ENCODE measurements around the gene CRADD. TPM values are rescaled to one million over a fixed set of nuclear protein-coding genes. Genes with fewer than 3 reads are reported as not detected.
"Not testable (repeated sequence)": the region's sequence is repeated elsewhere in the genome, so short reads cannot be mapped to it uniquely, and the experiment has no call there.

Gene CRADD
- total and polyA plus RNA-seq, 4 donors = 16.9 to 33.4 (median 20.0) TPM

DNA sequence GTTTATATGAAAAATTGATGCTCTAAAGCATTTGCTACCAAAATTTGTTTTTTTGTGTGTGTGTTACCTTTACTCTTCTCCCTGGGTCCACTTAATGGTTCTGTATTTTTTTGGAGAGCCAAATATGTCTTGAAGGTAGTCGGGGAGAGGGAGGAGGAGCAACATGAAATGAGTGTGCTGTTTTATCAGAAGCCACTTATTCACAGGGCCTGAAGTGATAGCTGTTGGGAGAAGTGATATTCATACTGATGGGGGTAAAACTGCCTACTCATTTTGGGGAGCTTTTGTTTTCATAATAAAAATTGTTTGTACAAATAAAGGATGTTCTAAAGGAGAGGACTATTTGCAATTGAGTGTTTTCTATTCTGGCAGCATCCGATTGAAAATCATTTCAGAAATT, 29.2 kb downstream of the CRADD start:
- Histone ChIP-seq H3K4me1 (ENCODE audit: control insufficient read depth in 1 of 2, insufficient read depth in 2 of 2, low read length in 2 of 2) (peaks cover 0 to 17% of the 10 kb centered on the region in 2 donors), H3K36me3 (ENCODE audit: control insufficient read depth in 1 of 2, insufficient read depth in 2 of 2, low read length in 1 of 2) (no peaks in the 10 kb centered on the region), H3K4me3 (ENCODE audit: low read length in 2 of 2) (no peak overlapping the region), H3K9me3 (ENCODE audit: control insufficient read depth, low read length) (peaks cover 3% of the 10 kb centered on the region), H3K27ac (ENCODE audit: low read depth in 1 of 2, low read length in 2 of 2) (no peak overlapping the region), H3K27me3 (ENCODE audit: control insufficient read depth in 1 of 2, insufficient read depth in 2 of 2, low read length in 1 of 2) (no peaks in the 10 kb centered on the region)
- intact Hi-C loops (cut with DNase I) = no loop called here
- DNase-seq = no peak
- WGBS, 2 donors = 23 to 40% methylated on average over 2 of the region's 2 CpGs
- no peak for ATAC-seq (ENCODE audit: low FRiP score)

DNA sequence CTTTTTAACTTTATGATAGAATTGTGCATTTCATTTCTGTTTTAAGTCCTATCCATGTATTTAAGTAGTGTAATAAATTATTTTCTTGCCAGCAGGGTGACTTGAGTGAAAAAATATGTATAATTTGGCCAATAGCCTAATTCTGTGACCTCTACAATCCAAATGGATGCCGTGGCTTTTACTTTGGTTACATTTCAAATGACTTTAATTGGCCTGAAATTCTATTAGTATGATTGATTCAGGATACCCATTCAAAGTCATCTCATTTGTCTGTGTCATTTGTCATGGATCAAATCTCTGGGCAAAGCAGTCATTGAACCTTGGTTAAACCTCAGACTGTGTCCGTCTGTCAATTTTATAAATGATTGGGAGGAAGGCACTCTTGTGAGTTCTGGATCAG, 29.6 kb downstream of the CRADD start:
- H3K9me3 ChIP-seq (ENCODE audit: control insufficient read depth, low read length) = peaks cover 3% of the 10 kb centered on the region
- H3K36me3 ChIP-seq (ENCODE audit: control insufficient read depth in 1 of 2, insufficient read depth in 2 of 2, low read length in 1 of 2) = no peaks in the 10 kb centered on the region
- H3K27me3 ChIP-seq (ENCODE audit: control insufficient read depth in 1 of 2, insufficient read depth in 2 of 2, low read length in 1 of 2) = no peaks in the 10 kb centered on the region
- DNase-seq (no peak), ATAC-seq (ENCODE audit: low FRiP score) (no peak)
- peaks cover 0 to 17% of the 10 kb centered on the region in 2 donors for H3K4me1 ChIP-seq (ENCODE audit: control insufficient read depth in 1 of 2, insufficient read depth in 2 of 2, low read length in 2 of 2)
- no peak overlapping the region for H3K4me3 ChIP-seq (ENCODE audit: low read length in 2 of 2)
- peak overlapping the region in 1 of 2 donors; percentile 69 for H3K27ac ChIP-seq (ENCODE audit: low read depth in 1 of 2, low read length in 2 of 2)
- 46 to 47% methylated on average over 2 of the region's 2 CpGs for WGBS, 2 donors
- intact Hi-C loops (cut with DNase I) = no loop called here

DNA sequence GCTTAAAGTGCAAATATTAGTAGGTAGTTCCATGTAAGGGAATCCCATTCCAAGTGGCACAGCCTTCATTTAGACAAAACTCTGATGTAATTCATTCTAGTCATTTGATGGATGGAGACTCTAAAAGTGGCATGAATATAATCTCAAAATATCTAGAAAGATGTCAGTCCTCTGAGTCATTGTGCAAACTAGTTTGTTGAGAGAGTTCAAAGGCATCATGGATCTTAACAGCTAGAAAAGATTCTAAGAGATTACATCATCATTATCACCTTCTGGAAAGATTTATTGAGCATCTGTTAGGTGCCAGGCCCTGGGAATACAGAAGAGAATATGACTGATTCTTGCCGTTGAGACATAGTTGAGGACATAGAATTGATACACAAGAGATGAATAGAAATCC, 30.7 kb downstream of the CRADD start:
- Histone ChIP-seq H3K27me3 (ENCODE audit: control insufficient read depth in 1 of 2, insufficient read depth in 2 of 2, low read length in 1 of 2) (no peaks in the 10 kb centered on the region), H3K36me3 (ENCODE audit: control insufficient read depth in 1 of 2, insufficient read depth in 2 of 2, low read length in 1 of 2) (no peaks in the 10 kb centered on the region), H3K4me3 (ENCODE audit: low read length in 2 of 2) (no peak overlapping the region), H3K27ac (ENCODE audit: low read depth in 1 of 2, low read length in 2 of 2) (no peak overlapping the region), H3K4me1 (ENCODE audit: control insufficient read depth in 1 of 2, insufficient read depth in 2 of 2, low read length in 2 of 2) (peaks cover 0 to 9% of the 10 kb centered on the region in 2 donors), H3K9me3 (ENCODE audit: control insufficient read depth, low read length) (peaks cover 3% of the 10 kb centered on the region)
- intact Hi-C loops (cut with DNase I) = no loop called here
- WGBS, 2 donors = 53 to 72% methylated on average over 1 of the region's 1 CpG
- DNase-seq (no peak), ATAC-seq (ENCODE audit: low FRiP score) (no peak)

DNA sequence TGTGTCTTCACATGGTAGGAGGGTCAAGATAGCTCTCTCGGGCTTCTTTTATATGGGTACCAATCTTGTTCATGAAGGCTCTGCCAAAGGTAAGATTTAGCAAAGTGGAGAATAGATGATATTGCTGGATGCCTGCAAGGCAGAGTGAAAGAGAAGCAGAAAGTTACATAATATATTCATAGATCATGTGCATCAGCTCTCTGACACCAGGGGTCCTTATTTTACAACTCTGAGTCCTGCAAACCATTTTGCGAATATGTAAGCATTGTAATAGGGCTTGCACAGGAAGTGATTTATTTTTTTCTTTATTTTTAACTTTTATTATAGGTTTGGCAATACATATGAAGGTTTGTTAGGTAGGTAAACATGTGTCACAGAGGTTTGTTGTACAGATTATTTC, 31.8 kb downstream of the CRADD start:
- DNase-seq (no peak), ATAC-seq (ENCODE audit: low FRiP score) (no peak)
- Histone ChIP-seq H3K36me3 (ENCODE audit: control insufficient read depth in 1 of 2, insufficient read depth in 2 of 2, low read length in 1 of 2) (no peaks in the 10 kb centered on the region), H3K4me1 (ENCODE audit: control insufficient read depth in 1 of 2, insufficient read depth in 2 of 2, low read length in 2 of 2) (peaks cover 0 to 8% of the 10 kb centered on the region in 2 donors), H3K4me3 (ENCODE audit: low read length in 2 of 2) (no peak overlapping the region), H3K27me3 (ENCODE audit: control insufficient read depth in 1 of 2, insufficient read depth in 2 of 2, low read length in 1 of 2) (no peaks in the 10 kb centered on the region), H3K9me3 (ENCODE audit: control insufficient read depth, low read length) (peaks cover 3% of the 10 kb centered on the region), H3K27ac (ENCODE audit: low read depth in 1 of 2, low read length in 2 of 2) (no peak overlapping the region)
- WGBS, 2 donors = 90 to 95% methylated on average over 2 of the region's 2 CpGs
- intact Hi-C loops (cut with DNase I) = no loop called here

DNA sequence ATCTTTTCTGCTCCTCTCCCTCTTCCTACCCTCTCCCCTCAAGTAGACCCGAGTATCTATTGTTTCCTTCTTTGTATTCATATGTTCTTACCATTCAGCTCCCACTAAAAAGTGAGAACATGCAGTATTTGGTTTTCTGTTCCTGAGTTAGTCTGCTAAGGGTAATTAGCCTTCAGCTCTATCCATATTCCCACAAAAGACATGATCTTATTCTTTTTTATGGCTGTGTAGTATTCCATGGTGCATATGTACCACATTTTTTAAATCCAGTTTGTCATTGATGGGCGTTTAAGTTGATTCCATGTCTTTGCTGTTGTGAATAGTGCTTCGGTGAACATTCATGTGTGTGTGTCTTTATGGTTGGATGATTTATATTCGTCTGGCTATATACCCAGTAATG, 32.2 kb downstream of the CRADD start:
- H3K36me3 ChIP-seq (ENCODE audit: control insufficient read depth in 1 of 2, insufficient read depth in 2 of 2, low read length in 1 of 2) = no peaks in the 10 kb centered on the region
- WGBS, 2 donors = 96 to 97% methylated on average over 4 of the region's 4 CpGs
- peaks cover 0 to 3% of the 10 kb centered on the region in 2 donors for H3K4me1 ChIP-seq (ENCODE audit: control insufficient read depth in 1 of 2, insufficient read depth in 2 of 2, low read length in 2 of 2)
- no peak overlapping the region for H3K27ac ChIP-seq (ENCODE audit: low read depth in 1 of 2, low read length in 2 of 2)
- peaks cover 3% of the 10 kb centered on the region for H3K9me3 ChIP-seq (ENCODE audit: control insufficient read depth, low read length)
- H3K27me3 ChIP-seq (ENCODE audit: control insufficient read depth in 1 of 2, insufficient read depth in 2 of 2, low read length in 1 of 2) = no peaks in the 10 kb centered on the region
- H3K4me3 ChIP-seq (ENCODE audit: low read length in 2 of 2) = no peak overlapping the region
- DNase-seq = no peak
- intact Hi-C loops (cut with DNase I) = no loop called here
- ATAC-seq (ENCODE audit: low FRiP score) = no peak

DNA sequence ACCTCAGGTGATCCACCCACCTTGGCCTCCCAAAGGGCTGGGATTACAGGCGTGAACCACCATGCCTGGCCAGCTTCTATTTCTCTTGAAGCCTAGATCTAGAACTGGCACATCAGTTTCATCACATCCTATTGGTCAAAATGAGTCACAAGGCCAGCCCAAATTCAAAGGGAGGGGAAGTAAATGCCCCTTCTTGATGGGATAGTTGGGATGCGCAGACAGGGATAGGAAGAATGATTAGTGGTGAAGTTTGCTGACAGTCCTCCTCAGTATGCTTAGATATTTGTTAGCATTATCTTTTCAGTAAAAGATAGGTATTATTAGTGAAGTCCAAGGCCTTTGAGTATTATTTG, 33.4 kb downstream of the CRADD start:
- ATAC-seq (ENCODE audit: low FRiP score) (no peak), DNase-seq (no peak)
- no peaks in the 10 kb centered on the region for H3K27me3 ChIP-seq (ENCODE audit: control insufficient read depth in 1 of 2, insufficient read depth in 2 of 2, low read length in 1 of 2)
- intact Hi-C loops (cut with DNase I) = no loop called here
- no peak overlapping the region for H3K4me3 ChIP-seq (ENCODE audit: low read length in 2 of 2)
- H3K4me1 ChIP-seq (ENCODE audit: control insufficient read depth in 1 of 2, insufficient read depth in 2 of 2, low read length in 2 of 2) = peaks cover 0 to 1% of the 10 kb centered on the region in 2 donors
- no peak overlapping the region for H3K27ac ChIP-seq (ENCODE audit: low read depth in 1 of 2, low read length in 2 of 2)
- WGBS, 2 donors = 99 to 100% methylated on average over 2 of the region's 2 CpGs
- no peaks in the 10 kb centered on the region for H3K36me3 ChIP-seq (ENCODE audit: control insufficient read depth in 1 of 2, insufficient read depth in 2 of 2, low read length in 1 of 2)
- peaks cover 3% of the 10 kb centered on the region for H3K9me3 ChIP-seq (ENCODE audit: control insufficient read depth, low read length)

DNA sequence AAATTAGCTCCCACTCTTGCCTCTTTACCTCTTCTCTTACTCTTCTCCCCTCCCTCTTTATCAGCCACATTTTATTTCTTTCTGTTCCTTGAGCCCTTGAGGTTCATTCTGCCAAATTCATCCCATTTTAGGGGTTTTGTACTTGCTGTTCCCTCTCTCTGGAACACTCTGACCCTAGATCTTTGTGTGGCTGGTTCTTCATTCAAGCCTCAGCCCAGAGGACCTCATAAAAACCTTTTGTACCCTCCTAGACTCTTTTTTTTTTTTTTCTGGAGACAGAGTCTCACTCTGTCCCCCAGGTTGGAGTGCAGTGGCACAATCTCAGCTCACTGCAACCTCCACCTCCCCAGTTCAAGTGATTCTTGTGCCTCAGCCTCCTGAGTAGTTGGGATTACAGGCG, 34.3 kb downstream of the CRADD start:
- intact Hi-C loops (cut with DNase I); H3K4me1 ChIP-seq (ENCODE audit: control insufficient read depth in 1 of 2, insufficient read depth in 2 of 2, low read length in 2 of 2); H3K27me3 ChIP-seq (ENCODE audit: control insufficient read depth in 1 of 2, insufficient read depth in 2 of 2, low read length in 1 of 2); H3K36me3 ChIP-seq (ENCODE audit: control insufficient read depth in 1 of 2, insufficient read depth in 2 of 2, low read length in 1 of 2); H3K4me3 ChIP-seq (ENCODE audit: low read length in 2 of 2); H3K9me3 ChIP-seq (ENCODE audit: control insufficient read depth, low read length); DNase-seq: not testable (repeated sequence)
- H3K27ac ChIP-seq (ENCODE audit: low read depth in 1 of 2, low read length in 2 of 2) = peak overlapping the region in 1 of 2 donors; percentile 68
- peak; percentile 47 for ATAC-seq (ENCODE audit: low FRiP score)
- WGBS, 2 donors = 96% methylated on average over 1 of the region's 1 CpG

DNA sequence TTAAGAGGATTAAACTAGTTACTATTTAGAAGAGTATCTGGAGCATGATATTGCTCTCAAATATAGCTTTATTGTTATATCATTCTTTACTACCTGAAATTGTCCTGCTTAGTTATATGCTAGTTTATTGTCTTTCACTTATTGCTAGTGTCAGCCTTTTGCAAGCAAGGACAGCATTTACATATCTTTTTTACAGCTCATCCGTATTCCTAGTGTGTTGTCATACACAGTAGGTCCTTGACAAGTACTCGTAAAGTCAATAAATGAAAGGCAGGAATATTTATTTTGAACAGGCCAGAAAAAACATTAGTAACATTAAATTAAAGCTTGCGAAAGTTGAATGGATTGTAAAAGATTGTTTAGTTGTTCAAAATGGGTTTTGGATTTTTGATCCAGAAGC, 35.0 kb downstream of the CRADD start:
- no peaks in the 10 kb centered on the region for H3K4me1 ChIP-seq (ENCODE audit: control insufficient read depth in 1 of 2, insufficient read depth in 2 of 2, low read length in 2 of 2)
- H3K27me3 ChIP-seq (ENCODE audit: control insufficient read depth in 1 of 2, insufficient read depth in 2 of 2, low read length in 1 of 2) = no peaks in the 10 kb centered on the region
- peaks cover 3% of the 10 kb centered on the region for H3K9me3 ChIP-seq (ENCODE audit: control insufficient read depth, low read length)
- H3K36me3 ChIP-seq (ENCODE audit: control insufficient read depth in 1 of 2, insufficient read depth in 2 of 2, low read length in 1 of 2) = no peaks in the 10 kb centered on the region
- no peak for ATAC-seq (ENCODE audit: low FRiP score)
- 27 to 31% methylated on average over 3 of the region's 3 CpGs for WGBS, 2 donors
- no peak overlapping the region for H3K4me3 ChIP-seq (ENCODE audit: low read length in 2 of 2)
- DNase-seq = no peak
- H3K27ac ChIP-seq (ENCODE audit: low read depth in 1 of 2, low read length in 2 of 2) = no peak overlapping the region
- intact Hi-C loops (cut with DNase I) = no loop called here

DNA sequence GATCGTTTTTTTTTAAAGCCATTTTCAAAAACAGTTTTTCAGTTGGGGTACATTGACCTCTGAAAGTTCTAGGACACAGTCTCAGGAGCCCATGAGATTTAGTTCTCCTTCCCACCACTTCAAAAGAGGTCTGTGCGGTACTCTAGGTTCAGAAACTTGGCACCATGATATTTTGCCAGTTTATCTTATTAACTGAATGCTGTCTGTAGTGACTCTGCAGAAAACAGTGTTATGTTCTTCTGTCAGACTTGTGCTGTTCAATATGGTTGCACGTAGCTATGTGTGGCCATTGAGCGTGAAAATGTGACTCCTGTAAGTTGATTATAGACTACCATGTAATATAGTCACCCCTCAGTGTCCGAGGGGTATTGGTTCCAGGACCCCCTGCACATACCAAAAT, 35.9 kb downstream of the CRADD start:
- Histone ChIP-seq H3K27ac (ENCODE audit: low read depth in 1 of 2, low read length in 2 of 2) (no peak overlapping the region), H3K4me1 (ENCODE audit: control insufficient read depth in 1 of 2, insufficient read depth in 2 of 2, low read length in 2 of 2) (no peaks in the 10 kb centered on the region), H3K27me3 (ENCODE audit: control insufficient read depth in 1 of 2, insufficient read depth in 2 of 2, low read length in 1 of 2) (no peaks in the 10 kb centered on the region), H3K36me3 (ENCODE audit: control insufficient read depth in 1 of 2, insufficient read depth in 2 of 2, low read length in 1 of 2) (no peaks in the 10 kb centered on the region), H3K9me3 (ENCODE audit: control insufficient read depth, low read length) (peaks cover 3% of the 10 kb centered on the region), H3K4me3 (ENCODE audit: low read length in 2 of 2) (no peak overlapping the region)
- no peak for DNase-seq
- 71 to 72% methylated on average over 5 of the region's 5 CpGs for WGBS, 2 donors
- ATAC-seq (ENCODE audit: low FRiP score) = no peak
- intact Hi-C loops (cut with DNase I) = no loop called here

Data from aorta (tissue), 5 donors.